GM23338 (cell line): ENCODE data around the gene FMN1.

Source experiments
- CTCF ChIP-seq, 2 experiments: fragments of 200-600 bp in 1 of 2; sonication (generic) in 1 of 2; conservative IDR thresholded peaks; 2 replicates each; pipeline versions ENCODE4 v1.5.1 to v1.6.1; 2016 to 2017; ENCODE audit warnings: antibody characterized with exemption in 2 of 2, low read depth in 2 of 2, mild to moderate bottlenecking in 2 of 2, moderate library complexity in 1 of 2
- EZH2 ChIP-seq: fragments of 200-600 bp; sonication (generic); IDR thresholded peaks from one replicate; pipeline ENCODE4 v1.8.0; 2017; ENCODE audit warnings: antibody characterized with exemption, mild to moderate bottlenecking, low read depth; ENCODE audit not compliant: unreplicated experiment

GRCh38 chr15:32957219-32957618, 237.3 kb downstream of the FMN1 start:
- TF ChIP-seq CTCF (conservative IDR thresholded peaks at IDR 0.05; ENCODE audit: low read depth in 2 of 2) (no peak), EZH2 (no peak)
